Liver (tissue), 9 donors: ENCODE results near the gene ZNF629. TPM values are rescaled to one million over a fixed set of nuclear protein-coding genes. Genes with fewer than 3 reads are reported as not detected.

Source experiments
- DNase-seq: peaks from one replicate; pipeline ENCODE4 v3.0.0-alpha.2; 2017; ENCODE audit warnings: low spot score
- H3K27ac ChIP-seq, 2 donors: one replicate each; pipeline ENCODE4 v1.7.0; 2013; ENCODE audit warnings: inconsistent platforms in 2 of 2, low read length in 2 of 2, control low read depth in 1 of 2, low read depth in 1 of 2, mild to moderate bottlenecking in 1 of 2
- H3K27me3 ChIP-seq, 4 donors: one replicate each; pipeline versions ENCODE4 v1.6.1 to v1.7.0; 2013; ENCODE audit warnings: low read length in 3 of 4, inconsistent platforms in 1 of 4, mild to moderate bottlenecking in 1 of 4, moderate library complexity in 1 of 4; ENCODE audit not compliant: control insufficient read depth in 4 of 4, insufficient read depth in 4 of 4
- H3K36me3 ChIP-seq, 4 donors: one replicate each; pipeline versions ENCODE4 v1.6.1 to v1.7.0; 2013; ENCODE audit warnings: low read length in 3 of 4, mild to moderate bottlenecking in 3 of 4, low read depth in 1 of 4, moderate library complexity in 1 of 4; ENCODE audit not compliant: control insufficient read depth in 4 of 4, insufficient read depth in 3 of 4
- H3K4me1 ChIP-seq, 4 donors: one replicate each; pipeline versions ENCODE4 v1.6.1 to v1.7.0; 2013; ENCODE audit warnings: low read length in 3 of 4, mild to moderate bottlenecking in 3 of 4, moderate library complexity in 1 of 4; ENCODE audit not compliant: control insufficient read depth in 4 of 4, insufficient read depth in 4 of 4
- H3K4me3 ChIP-seq, 3 donors: one replicate each; pipeline versions ENCODE4 v1.6.1 to v1.7.0; 2013; ENCODE audit warnings: low read length in 3 of 3, control low read depth in 1 of 3, low read depth in 1 of 3, mild to moderate bottlenecking in 1 of 3
- H3K9ac ChIP-seq, 2 donors: one replicate each; pipeline ENCODE4 v1.7.0; 2013; ENCODE audit warnings: low read length in 2 of 2, mild to moderate bottlenecking in 2 of 2, moderate library complexity in 2 of 2, control low read depth in 1 of 2, low read depth in 1 of 2
- H3K9me3 ChIP-seq, 4 donors: one replicate each; pipeline versions ENCODE4 v1.6.1 to v1.7.0; 2013; ENCODE audit warnings: low read length in 3 of 4; ENCODE audit not compliant: control insufficient read depth in 4 of 4
- ATF3 ChIP-seq: IDR thresholded peaks from 2 replicates; pipeline ENCODE4 v1.6.1; 2016; ENCODE audit warnings: antibody characterized with exemption
- CTCF ChIP-seq: fragments of 150-350 bp; IDR thresholded peaks from 2 replicates; pipeline ENCODE4 v1.5.1; 2017; ENCODE audit warnings: improper control_type of control experiment, low read depth, low read length; ENCODE audit not compliant: missing input control
- EGR1 ChIP-seq, 2 donors: IDR thresholded peaks; 2 replicates each; pipeline ENCODE4 v1.6.1; 2016 to 2018; ENCODE audit warnings: antibody characterized with exemption in 2 of 2, low read depth in 2 of 2
- FOXA1 ChIP-seq: IDR thresholded peaks from 2 replicates; pipeline ENCODE4 v1.6.1; 2016; ENCODE audit warnings: antibody characterized with exemption
- FOXA2 ChIP-seq: IDR thresholded peaks from 2 replicates; pipeline ENCODE4 v1.6.1; 2016; ENCODE audit warnings: antibody characterized with exemption
- GABPA ChIP-seq, 2 donors: IDR thresholded peaks in 1 of 2; conservative IDR thresholded peaks in 1 of 2; 2 replicates each; pipeline ENCODE4 v1.6.1; 2016; ENCODE audit warnings: antibody characterized with exemption in 2 of 2, mild to moderate bottlenecking in 1 of 2, moderate library complexity in 1 of 2
- HNF4A ChIP-seq, 2 donors: conservative IDR thresholded peaks; 2 replicates each; pipeline ENCODE4 v1.6.1; 2016; ENCODE audit warnings: antibody characterized with exemption in 2 of 2, mild to moderate bottlenecking in 2 of 2
- HNF4G ChIP-seq: IDR thresholded peaks from 2 replicates; pipeline ENCODE4 v1.6.1; 2016; ENCODE audit warnings: antibody characterized with exemption
- JUND ChIP-seq, 2 donors: IDR thresholded peaks; 2 replicates each; pipeline ENCODE4 v1.6.1; 2016; ENCODE audit warnings: antibody characterized with exemption in 2 of 2
- MAX ChIP-seq: IDR thresholded peaks from 2 replicates; pipeline ENCODE4 v1.6.1; 2016; ENCODE audit warnings: antibody characterized with exemption
- NR2F2 ChIP-seq: IDR thresholded peaks from 2 replicates; pipeline ENCODE4 v1.6.1; 2016; ENCODE audit warnings: antibody characterized with exemption
- RAD21 ChIP-seq, 2 donors: IDR thresholded peaks; 2 replicates each; pipeline ENCODE4 v1.6.1; 2016; ENCODE audit warnings: antibody characterized with exemption in 2 of 2, mild to moderate bottlenecking in 2 of 2
- REST ChIP-seq: IDR thresholded peaks from 2 replicates; pipeline ENCODE4 v1.6.1; 2016; ENCODE audit warnings: antibody characterized with exemption, mild to moderate bottlenecking
- RXRA ChIP-seq, 2 donors: IDR thresholded peaks; 2 replicates each; pipeline ENCODE4 v1.6.1; 2017 to 2018; ENCODE audit warnings: antibody characterized with exemption in 2 of 2, mild to moderate bottlenecking in 1 of 2
- SP1 ChIP-seq: IDR thresholded peaks from 2 replicates; pipeline ENCODE4 v1.6.1; 2018; ENCODE audit warnings: antibody characterized with exemption, mild to moderate bottlenecking
- TAF1 ChIP-seq: conservative IDR thresholded peaks from 2 replicates; pipeline ENCODE4 v1.6.1; 2016; ENCODE audit warnings: antibody characterized with exemption, mild to moderate bottlenecking
- YY1 ChIP-seq: IDR thresholded peaks from 2 replicates; pipeline ENCODE4 v1.6.1; 2016; ENCODE audit warnings: antibody characterized with exemption, mild to moderate bottlenecking
- ZBTB33 ChIP-seq: IDR thresholded peaks from 2 replicates; pipeline ENCODE4 v1.6.1; 2016; ENCODE audit warnings: antibody characterized with exemption
- WGBS: extraction: QIAGEN DNeasy Blood & Tissue Kit; methylation state at CpG from one replicate; pipeline ENCODE4 v1.1.7; 2013; 5-methylcytosine and 5-hydroxymethylcytosine counted together
- polyA plus RNA-seq, 2 donors: library from polyadenylated mRNA; stranded (reverse) in 1 of 2; unstranded in 1 of 2; fragments of 200-250 nt in 1 of 2; fragments of >200 nt in 1 of 2; fragmentation: Nextera tagmentation in 1 of 2; extraction: Ambion mirVana in 1 of 2; gene quantifications; one replicate each; pipeline versions ENCODE4 v1.2.1 to v1.2.3, GENCODE V29; 2013 to 2015
- total RNA-seq, 2 donors: library from RNA; depleted of rRNA; stranded (reverse); fragments of >200 nt; gene quantifications; one replicate each; pipeline ENCODE4 v1.2.3, GENCODE V29; 2014
- donor health status: healthy.
- donor health status: healthy.
- donor health status: healthy.
- donor health status: healthy.
- donor health status: healthy.

ZNF629 gene
- total and polyA plus RNA-seq, 4 donors = 0.86 to 4.2 (median 3.4) TPM

- DNase-seq = no peak
- Histone ChIP-seq H3K9ac (no peak overlapping the region), H3K4me1 (peaks cover 0 to 7% (median 5%) of the 10 kb centered on the region in 4 donors), H3K36me3 (peaks cover 20 to 61% (median 51%) of the 10 kb centered on the region in 4 donors), H3K27me3 (no peaks in the 10 kb centered on the region), H3K4me3 (no peak overlapping the region), H3K9me3 (no peaks in the 10 kb centered on the region), H3K27ac (no peak overlapping the region)
- TF ChIP-seq SP1 = no peak
- TF ChIP-seq RXRA (IDR thresholded peaks at IDR 0.05) = no peak
- 96% methylated on average over 17 of the region's 17 CpGs for WGBS
Observed at GRCh38 chr16:30736995-30737793, 49.8 kb downstream of the ZNF629 start.

GRCh38 chr16:30731411-30731810 is 55.6 kb downstream of the ZNF629 start:
- H3K27me3 ChIP-seq = no peaks in the 10 kb centered on the region
- TF ChIP-seq HNF4G (no peak), ZBTB33 (no peak), YY1 (no peak), HNF4A (conservative IDR thresholded peaks at IDR 0.05) (no peak), TAF1 (no peak), ATF3 (no peak), NR2F2 (no peak), REST (no peak), SP1 (no peak), JUND (IDR thresholded peaks at IDR 0.05) (no peak), RXRA (IDR thresholded peaks at IDR 0.05) (no peak), GABPA (IDR thresholded peaks at IDR 0.05 in 1 of 2, conservative IDR thresholded peaks at IDR 0.05 in 1 of 2) (no peak), EGR1 (IDR thresholded peaks at IDR 0.05; ENCODE audit: low read depth in 2 of 2) (no peak), CTCF (no peak), FOXA1 (no peak), MAX (no peak), RAD21 (IDR thresholded peaks at IDR 0.05) (no peak), FOXA2 (no peak)
- H3K4me3 ChIP-seq = no peak overlapping the region
- no peak for DNase-seq
- 97% methylated on average over 3 of the region's 3 CpGs for WGBS
- H3K9ac ChIP-seq = no peak overlapping the region
- H3K4me1 ChIP-seq = peaks cover 4 to 16% (median 11%) of the 10 kb centered on the region in 4 donors
- H3K36me3 ChIP-seq = peaks cover 12 to 43% (median 41%) of the 10 kb centered on the region in 4 donors
- H3K27ac ChIP-seq = no peak overlapping the region
- H3K9me3 ChIP-seq = no peaks in the 10 kb centered on the region
